Fibroblast of mammary gland (primary cell): ENCODE results near the gene BAG3.
"Not testable (repeated sequence)": the region's sequence is repeated elsewhere in the genome, so short reads cannot be mapped to it uniquely, and the experiment has no call there.

ENCODE experiments used
- DNase-seq: peaks from one replicate; pipeline ENCODE4 v3.0.0-alpha.2; 2010; ENCODE audit warnings: low read depth
- H3K4me3 ChIP-seq: 2 replicates; pipeline ENCODE4 v1.5.1; 2011; ENCODE audit warnings: low read depth, mild to moderate bottlenecking, low read length, moderate library complexity; ENCODE audit not compliant: control insufficient read depth
- TF ChIP-seq, protein P1 (sequence below): conservative IDR thresholded peaks from 2 replicates; pipeline ENCODE4 v1.5.1; 2011; ENCODE audit warnings: low read depth, low read length, inconsistent platforms; ENCODE audit not compliant: control insufficient read depth, insufficient read depth

BAG3 gene

GRCh38 chr10:119702583-119702982, 51.4 kb downstream of the BAG3 start:
- DNase-seq: no peak
- TF ChIP-seq, protein P1, sequence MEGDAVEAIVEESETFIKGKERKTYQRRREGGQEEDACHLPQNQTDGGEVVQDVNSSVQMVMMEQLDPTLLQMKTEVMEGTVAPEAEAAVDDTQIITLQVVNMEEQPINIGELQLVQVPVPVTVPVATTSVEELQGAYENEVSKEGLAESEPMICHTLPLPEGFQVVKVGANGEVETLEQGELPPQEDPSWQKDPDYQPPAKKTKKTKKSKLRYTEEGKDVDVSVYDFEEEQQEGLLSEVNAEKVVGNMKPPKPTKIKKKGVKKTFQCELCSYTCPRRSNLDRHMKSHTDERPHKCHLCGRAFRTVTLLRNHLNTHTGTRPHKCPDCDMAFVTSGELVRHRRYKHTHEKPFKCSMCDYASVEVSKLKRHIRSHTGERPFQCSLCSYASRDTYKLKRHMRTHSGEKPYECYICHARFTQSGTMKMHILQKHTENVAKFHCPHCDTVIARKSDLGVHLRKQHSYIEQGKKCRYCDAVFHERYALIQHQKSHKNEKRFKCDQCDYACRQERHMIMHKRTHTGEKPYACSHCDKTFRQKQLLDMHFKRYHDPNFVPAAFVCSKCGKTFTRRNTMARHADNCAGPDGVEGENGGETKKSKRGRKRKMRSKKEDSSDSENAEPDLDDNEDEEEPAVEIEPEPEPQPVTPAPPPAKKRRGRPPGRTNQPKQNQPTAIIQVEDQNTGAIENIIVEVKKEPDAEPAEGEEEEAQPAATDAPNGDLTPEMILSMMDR: no peak
- H3K4me3 ChIP-seq: no peak overlapping the region

DNA sequence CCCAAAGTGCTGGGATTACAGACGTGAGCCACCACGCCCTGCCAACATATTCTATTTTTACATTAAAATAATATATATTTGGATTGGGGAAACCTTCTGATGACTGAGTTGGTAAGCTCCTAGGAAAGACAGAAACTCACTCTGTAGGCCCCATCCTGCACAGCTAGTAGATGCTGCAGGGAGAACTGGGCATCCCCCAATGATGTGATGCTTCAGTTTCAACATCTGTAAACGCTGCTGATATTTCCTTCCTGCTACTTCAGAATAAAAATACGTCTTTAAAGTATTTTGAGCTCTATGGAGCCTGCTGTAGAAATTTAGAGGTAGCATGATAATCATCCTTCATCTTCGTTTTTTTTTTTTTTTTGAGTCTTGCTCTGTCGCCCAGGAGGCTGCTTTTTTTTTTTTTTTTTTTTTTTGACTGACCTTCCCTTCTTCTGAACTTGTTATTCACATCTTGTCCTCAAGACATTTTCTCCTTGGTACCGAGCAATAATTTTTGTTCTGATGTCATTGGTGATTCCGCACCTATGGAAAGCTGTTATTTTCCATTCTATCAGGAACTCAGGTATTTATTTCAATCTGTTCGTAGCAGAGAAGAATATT, 52.8 kb downstream of the BAG3 start:
- TF ChIP-seq, protein P1: no peak
- DNase-seq: no peak
- no peak overlapping the region for H3K4me3 ChIP-seq

DNA sequence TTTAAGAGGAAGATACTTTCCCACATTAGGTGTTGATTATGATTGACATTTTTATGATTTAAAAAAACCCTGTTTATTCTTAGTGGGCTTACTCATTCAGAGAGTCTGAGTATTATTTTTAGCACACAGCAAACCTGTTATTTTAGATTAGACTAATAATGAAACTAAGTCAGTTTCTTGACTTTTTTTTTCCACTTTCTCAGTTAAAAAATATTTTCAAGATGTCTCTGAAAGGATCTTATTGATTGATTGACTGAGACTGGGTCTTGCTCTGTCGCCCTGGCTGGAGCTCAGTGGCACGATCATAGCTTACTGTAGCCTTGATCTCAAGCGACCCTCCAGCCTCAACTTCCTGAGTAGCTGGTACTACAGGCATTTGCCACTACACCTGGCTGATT, 54.3 kb downstream of the BAG3 start:
- no peak overlapping the region for H3K4me3 ChIP-seq
- no peak for DNase-seq
- TF ChIP-seq, protein P1: no peak

- no peak overlapping the region for H3K4me3 ChIP-seq
- DNase-seq: no peak
- TF ChIP-seq, protein P1: no peak
These were observed 55.5 kb downstream of the BAG3 start for GRCh38 chr10:119706521-119707278.

DNA sequence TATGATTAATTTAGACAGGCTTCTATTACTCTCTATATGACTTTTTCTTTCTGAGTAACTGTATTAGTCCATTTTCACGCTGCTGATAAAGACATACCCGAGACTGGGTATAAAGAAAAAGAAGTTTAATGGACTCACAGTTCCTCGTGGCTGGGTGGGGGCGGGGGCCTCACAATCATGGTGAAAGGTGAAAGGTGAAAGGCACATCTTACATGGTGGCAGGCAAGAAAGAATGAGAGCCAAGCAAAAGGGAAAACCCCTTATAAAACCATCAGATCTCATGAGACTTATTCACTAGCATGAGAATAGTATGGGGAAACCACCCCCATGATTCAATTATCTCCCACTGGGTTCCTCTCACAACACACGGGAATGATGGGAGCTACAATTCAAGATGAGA, 56.2 kb downstream of the BAG3 start:
- not testable (repeated sequence) for H3K4me3 ChIP-seq, DNase-seq

DNA sequence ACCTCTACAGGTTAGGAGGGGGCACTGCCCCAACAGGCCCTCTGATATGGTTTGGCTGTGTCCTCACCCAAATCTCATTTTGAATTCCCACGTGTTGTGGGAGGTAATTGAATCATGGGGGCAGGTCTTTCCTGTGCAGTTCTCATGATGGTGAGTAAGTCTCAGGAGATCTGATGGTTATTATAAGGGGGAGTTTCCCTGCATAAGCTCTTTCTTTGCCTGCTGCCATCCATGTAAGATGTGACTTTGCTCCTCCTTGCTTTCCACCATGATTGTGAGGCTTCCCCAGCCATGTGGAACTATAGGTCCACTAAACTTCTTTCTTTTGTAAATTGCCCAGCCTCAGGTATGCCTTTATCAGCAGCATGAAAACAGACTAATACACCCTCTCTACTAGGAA, 59.8 kb downstream of the BAG3 start:
- H3K4me3 ChIP-seq, DNase-seq: not testable (repeated sequence)

DNA sequence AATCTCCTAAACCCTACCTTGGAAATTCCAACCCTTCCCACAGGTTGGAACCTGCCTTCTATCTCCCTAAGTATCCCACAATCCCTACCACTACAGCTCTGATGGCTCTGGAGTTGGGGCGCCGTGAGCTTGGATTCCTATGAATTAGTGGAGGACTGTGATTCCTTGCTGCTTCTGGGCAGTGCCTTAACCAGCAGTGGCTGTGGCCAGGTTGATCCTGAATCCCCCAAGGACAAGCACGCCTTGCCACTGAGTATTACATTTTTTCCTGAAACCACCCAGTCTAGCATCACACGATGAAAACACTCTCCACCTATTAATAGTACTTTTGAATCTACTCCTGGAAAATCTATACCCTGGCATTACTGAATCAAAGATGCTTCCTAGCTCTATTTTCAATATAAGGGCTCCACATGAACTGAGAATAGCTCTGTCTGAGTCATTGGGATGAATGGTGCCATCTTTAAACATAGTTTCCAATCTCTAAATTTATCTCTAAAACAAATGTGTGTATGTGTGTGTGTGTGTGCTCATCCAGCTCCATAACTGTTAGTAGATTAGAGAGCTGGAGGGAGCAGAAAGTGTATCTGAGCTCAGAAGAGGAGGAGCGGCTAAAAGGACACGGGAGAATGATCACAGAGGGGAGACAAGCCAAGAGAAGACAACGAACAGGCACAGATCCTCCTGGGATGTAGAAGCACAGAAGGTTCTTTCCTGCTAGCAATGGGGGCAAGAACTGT, 62.7 kb downstream of the BAG3 start:
- no peak overlapping the region for H3K4me3 ChIP-seq
- no peak for DNase-seq
- TF ChIP-seq, protein P1: no peak
